ENCODE measurements around the gene RORC.

GRCh38 chr1:151833172-151833900 is 1.7 kb upstream of the RORC start:
- no peak for TF ChIP-seq CTCF (IDR thresholded peaks at IDR 0.05)
- TF ChIP-seq POLR2A (IDR thresholded peaks at IDR 0.05): no peak
- TF ChIP-seq POLR2AphosphoS5 (IDR thresholded peaks at IDR 0.05): no peak
